Smooth muscle cell of the brain vasculature (primary cell): ENCODE results near the gene HBS1L.

Experiments
- DNase-seq: peaks from one replicate; pipeline ENCODE4 v3.0.0-alpha.2; 2012; ENCODE audit warnings: low read depth, low spot score

Gene HBS1L

DNA sequence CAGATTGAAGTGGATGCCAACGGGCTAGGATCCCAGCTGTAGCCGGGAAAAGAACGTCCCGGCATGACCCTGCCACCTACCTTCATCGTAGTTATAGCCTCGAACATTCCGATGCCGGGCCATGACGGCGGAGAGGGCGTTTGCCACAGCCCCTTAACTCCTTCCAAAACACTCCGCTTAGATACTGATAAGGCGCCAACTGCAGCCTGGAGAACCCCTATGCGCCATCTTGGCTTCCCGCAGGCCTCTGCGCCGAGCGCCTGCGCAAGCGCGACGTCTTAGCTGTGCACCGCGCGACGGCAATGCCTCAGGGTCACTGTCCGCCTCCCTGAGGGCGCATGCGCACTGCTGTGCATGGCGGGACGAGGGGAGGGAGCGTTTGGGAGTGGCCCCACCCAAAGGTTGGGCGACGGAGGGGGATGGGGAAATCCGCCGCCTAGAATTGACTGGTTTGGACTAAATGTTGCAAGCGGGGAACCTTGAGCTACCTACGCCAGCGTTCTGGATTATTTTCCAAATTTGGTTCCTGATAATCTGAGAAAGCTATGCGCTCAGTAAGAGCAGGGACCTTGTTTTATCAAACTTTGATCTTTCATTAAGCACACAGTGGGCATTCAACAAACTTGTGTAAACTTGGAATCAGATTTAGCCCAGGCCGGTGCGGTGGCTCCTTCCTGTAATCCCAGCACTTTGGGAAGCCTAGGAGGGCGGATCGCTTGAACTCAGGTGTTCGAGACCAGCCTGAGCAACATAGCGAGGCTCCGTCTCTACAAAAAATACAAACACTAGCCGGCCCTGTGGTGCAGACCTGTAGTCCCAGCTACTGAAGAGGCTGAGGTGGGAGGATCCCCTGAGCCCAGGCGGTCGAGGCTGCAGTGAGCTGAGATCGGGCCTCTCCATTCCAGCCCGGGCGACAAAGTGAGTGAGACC is at the start of gene HBS1L:
TSS of gene HBS1L (minus strand) at position 254 of the 930 bp plus-strand sequence. CDS start at position 123, 131 bp downstream.
- DNase-seq, result peak; percentile 98

DNA sequence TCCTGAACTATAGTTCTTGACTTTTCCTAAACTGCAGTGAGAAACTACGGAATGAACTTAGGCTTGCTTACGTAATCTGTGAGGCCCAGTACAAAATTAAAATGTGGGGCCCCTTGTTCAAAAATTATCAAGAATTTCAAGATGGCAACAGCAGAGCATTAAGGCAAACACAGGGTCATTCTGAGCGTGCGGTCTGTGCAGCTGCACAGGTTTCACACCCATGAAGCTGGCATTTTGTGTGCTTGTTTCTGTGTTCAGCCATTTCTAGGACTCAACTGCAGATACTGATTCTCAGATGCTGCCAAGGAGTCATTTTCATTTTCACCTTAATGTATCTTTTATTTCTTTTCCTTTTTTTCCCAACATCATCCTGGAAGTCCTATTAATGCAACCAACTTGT is 49.6 kb upstream of the HBS1L start:
- no peak for DNase-seq

- DNase-seq, result no peak
These were observed 47.6 kb upstream of the HBS1L start for GRCh38 chr6:135102191-135102590.

- DNase-seq, result no peak
These were observed 42.5 kb upstream of the HBS1L start for GRCh38 chr6:135097172-135097571.

- DNase-seq, result no peak
These were observed 41.9 kb upstream of the HBS1L start for GRCh38 chr6:135096403-135097130.

DNA sequence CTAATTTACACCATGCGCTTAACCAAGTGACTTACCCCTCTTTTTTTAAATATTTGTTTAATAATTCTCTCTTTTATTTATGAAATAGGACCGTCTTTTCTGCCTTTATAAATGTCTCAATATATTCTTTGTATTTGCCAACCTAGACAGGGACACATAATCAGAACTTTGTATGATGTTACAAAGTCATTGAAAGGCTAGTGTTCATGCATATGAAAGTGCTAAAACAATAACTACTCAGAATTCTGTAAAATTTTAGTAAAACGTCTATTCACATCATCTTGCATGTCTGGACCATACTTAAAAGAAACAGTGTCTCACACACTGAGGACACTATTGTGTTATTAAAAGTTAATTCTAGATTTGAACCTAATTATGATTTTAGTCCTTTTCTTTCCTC is 41.1 kb upstream of the HBS1L start:
- no peak for DNase-seq

DNA sequence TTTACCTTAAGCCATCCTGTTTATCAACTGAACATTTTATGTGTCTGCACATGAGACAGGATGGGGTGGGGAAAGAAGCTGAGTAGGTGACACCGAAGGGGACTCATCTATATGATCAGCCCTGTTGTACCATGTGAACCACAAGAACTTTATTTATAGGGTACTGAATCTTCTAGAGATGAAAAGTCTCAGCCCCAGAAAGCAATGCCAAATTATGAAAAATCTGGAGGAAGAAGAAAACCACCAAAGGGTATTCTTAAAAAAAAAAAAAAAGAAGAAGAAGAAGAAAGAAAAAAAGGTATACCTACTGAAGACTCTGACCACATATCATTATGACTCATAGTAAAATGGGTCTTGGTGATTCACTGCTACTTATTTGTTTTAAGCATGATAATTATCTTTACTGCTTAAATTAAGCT is 39.8 kb upstream of the HBS1L start:
- no peak for DNase-seq

- DNase-seq, result no peak
These were observed 39.0 kb upstream of the HBS1L start for GRCh38 chr6:135093578-135093977.

DNA sequence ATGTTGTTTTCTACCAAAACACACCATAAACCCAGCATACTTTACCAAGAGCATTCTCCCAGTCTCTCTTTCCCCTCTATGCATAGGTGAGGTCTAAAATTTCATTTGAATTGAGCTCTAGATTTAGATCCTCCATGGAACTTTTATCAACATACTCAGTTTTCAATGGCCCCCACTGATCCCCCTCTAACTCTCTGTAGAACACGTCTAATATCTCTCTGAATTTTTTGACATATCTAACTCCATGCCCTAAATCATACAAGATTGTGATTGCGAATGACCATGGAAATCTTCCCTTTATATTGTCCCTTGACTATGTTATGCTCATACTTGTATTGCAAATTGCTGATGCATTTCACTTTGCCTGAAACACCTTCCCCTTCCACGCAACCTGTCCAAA is 38.1 kb upstream of the HBS1L start:
- DNase-seq, result no peak

DNA sequence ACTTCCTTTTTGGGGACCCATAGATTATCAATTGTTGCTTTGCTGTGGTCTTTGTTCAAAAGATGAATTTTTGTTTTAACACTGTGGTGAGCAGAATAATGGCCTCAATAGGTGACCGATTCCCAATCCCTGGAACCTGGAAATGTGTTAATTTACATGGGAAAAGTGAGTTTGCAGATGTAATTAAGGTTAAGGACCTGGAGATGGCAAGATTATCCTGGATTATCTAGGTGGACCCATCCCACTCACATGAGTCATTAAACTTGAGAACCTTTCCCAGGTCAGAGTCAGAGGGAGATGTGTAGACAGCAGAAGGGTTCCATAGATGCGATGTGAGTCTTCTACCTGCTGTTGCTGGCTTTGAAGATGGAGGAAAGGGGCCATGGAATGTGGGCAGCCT is 36.2 kb upstream of the HBS1L start:
- no peak for DNase-seq

DNA sequence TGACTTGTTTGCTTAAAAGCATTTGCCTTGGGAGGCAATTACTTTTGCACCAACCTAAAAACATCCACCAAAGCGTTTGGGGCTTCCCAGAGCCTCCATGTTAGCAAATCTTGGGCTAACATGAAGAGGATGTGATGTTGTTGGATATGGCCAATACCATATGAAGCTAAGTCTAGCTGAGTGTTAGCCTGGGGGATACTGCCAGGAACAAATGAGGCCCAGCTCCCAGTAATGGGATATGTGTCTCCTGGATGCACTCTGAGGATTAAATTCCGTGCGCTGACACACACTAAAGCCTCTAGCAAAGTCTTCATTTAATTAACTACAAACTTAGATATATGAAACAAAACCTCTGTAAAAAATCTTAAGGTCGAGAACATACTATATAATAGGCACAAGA is 35.3 kb upstream of the HBS1L start:
- DNase-seq, result no peak

- DNase-seq, result no peak
These were observed 34.5 kb upstream of the HBS1L start for GRCh38 chr6:135088818-135089809.

DNA sequence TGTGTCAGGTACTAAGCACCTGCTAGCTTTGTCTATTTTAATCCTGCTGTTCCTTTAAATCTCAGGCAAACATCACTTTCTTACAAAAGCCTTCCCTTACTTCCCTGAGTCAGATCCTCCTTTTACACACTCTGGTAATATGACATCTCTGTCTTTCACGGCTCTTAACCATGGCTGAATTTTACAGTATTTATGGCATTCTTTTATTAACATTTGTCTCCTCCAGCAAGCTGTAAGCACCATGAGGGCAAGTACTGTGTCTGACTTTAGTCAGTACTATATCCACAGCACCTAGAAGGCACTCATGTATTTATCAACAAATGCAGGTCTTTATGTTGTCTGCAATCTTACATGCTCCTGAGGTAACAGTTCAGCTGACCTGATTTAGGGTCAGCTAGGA is 33.7 kb upstream of the HBS1L start:
- DNase-seq, result no peak

- no peak for DNase-seq
These were observed 33.2 kb upstream of the HBS1L start for GRCh38 chr6:135087803-135088202.

DNA sequence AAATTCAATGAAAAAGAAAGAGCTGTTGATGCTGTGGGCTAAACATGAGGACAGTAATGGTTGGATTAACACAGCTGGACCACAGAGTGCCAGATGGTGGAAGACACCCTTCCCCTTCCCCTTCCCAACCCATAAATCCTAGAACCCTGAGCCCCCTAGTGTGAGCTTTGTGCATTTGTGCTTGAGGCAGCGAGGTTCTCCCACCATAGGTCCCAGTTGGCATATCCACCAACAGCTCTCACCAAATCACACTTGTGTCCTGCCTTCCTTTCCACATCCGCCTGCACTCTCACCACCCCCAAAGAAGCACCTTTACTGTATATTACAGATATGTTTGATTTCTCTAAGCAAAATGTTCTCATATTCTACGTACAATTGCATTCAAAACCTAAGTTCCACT is 32.8 kb upstream of the HBS1L start:
- DNase-seq, result no peak

GRCh38 chr6:135086414-135086764 is 31.8 kb upstream of the HBS1L start:
- DNase-seq, result no peak

DNA sequence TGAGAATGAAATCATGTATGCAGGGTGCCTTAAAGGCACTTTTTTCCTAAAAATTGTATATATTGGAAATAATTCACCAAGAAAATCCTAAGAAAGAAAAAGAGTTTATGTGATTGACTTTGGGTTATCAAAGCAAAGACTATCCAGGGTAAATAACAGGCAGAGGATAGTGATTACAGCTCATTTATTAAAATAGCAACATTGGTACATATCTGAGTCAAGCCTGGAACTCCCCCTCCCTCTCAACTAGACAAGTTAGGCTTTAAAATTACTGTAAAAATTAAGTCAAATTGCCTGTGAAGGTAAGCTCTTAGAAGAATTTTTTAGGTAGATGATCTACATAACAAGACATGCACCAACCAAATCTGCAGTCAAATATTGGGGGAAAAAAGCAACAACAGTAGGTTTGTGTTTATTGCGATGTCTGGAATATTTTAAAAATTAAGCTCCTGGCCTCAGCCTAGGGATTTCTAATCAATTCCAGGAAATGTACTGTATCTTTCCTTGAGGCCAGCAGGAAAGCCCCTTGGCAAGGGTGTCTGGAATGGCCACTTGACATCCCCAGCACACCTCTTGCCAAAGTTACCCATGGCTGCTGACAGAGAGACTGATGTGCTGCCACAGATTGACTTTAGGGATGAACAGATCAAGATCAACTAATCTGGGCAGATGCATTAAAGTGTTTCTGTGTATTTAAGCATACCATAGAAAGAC is 31.2 kb upstream of the HBS1L start:
- no peak for DNase-seq

- DNase-seq, result no peak
These were observed 30.3 kb upstream of the HBS1L start for GRCh38 chr6:135084916-135085269.

DNA sequence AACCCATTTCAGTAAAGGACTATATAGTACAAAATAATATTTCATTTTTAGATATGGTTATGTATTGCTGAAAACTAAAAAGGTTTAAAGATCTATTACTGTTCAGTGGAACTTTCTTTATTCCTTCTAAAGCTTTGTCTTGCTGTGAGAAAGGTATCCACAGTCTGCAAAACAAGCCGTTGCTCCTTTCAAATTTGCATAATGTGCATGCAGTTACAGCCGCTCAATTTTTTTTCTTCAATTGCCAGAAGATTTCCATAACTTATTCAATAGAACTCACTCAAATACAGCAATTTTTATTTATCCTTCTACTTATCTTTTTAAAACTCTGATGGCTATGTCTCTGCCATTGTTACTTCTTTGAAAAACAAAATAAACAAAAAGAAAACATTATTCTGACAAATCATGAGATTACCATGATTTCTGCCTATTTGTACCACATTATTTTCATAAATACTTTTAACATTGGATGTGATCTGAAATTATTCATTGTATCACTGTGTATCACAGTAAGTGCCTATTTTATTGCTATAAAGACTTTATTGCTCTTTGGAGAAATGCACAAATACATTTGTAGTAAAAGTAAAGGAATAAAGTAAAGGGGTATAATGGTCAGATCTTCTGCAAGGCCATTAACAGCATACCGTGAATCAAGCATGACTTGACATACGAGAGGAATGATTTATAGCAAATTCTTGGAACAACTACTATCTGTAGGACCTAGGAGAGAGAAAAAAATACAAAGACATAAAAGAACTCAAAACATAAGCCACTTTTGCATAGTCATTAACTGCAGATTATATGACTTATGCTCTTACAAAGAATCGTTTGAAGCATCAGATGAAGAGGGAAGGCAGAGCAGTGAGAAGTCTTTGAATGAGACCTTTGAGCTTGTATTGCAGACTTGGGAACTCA is 29.6 kb upstream of the HBS1L start:
- DNase-seq, result no peak

DNA sequence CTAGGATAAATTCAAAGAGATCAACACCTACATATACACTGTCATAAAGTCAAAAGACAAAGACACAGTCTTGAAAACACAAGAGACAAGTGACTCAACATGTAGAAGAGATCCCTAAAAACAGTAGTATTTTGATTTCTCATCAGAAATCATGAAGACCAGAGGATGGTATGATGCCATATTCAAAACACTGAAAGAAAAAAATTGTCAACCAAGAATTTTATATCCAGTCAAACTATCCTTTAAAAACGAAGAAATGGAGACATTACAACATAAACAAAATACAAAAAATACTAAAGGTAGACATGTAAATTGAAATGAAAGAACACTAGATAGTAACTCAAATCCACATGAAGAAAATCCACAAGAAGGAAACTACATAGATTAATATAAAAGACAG is 27.3 kb upstream of the HBS1L start:
- DNase-seq, result no peak
